GM12878 (cell line): ENCODE results near the gene CTBP1. TPM values are rescaled to one million over a fixed set of nuclear protein-coding genes. Genes with fewer than 3 reads are reported as not detected.

Source experiments
- ATAC-seq: fragments of 200-7000 bp; cut with Tn5 transposase; 3 replicates; pipeline ENCODE4 v1.9.1; 2020; ENCODE audit warnings: mild to moderate bottlenecking, moderate library complexity
- BruUV-seq: library from RNA; stranded (reverse); fragments of 400-500 nt; replicated peaks from 2 replicates; lab custom pipeline; 2021; lab: Mats Ljungman, UMichigan
- CTCF ChIA-PET: fragments of 300-600 bp; sonication (Branson Sonifier 250); formaldehyde crosslinking; extraction: SDS; loops from one replicate; lab custom pipeline; 2021; ENCODE audit warnings: inconsistent platforms; lab: Yijun Ruan, JAX
- POLR2A ChIA-PET: fragments of 350-600 bp; formaldehyde crosslinking; extraction: SDS; loops from one replicate; lab custom pipeline; 2021; ENCODE audit warnings: inconsistent platforms; lab: Charles Lee
- RAD21 ChIA-PET: fragments of 300-600 bp; sonication (Branson Sonifier 250); formaldehyde crosslinking; loops from one replicate; lab custom pipeline; 2023; ENCODE audit warnings: antibody characterized with exemption; ENCODE audit not compliant: unreplicated experiment; lab: Charles Lee
- SMC1A ChIA-PET: fragments of 300-600 bp; sonication (Branson Sonifier 250); formaldehyde crosslinking; loops from one replicate; lab custom pipeline; 2023; ENCODE audit not compliant: unreplicated experiment, uncharacterized antibody; lab: Charles Lee
- DNase-seq: peaks from one replicate; pipeline ENCODE4 v3.0.0-alpha.2; 2011; ENCODE audit warnings: low read depth, low spot score
- FAIRE-seq: peaks from 3 replicates; lab custom pipeline; 2011; peaks lifted over from hg19 to GRCh38; lab: Jason Lieb, UNC
- H2AFZ ChIP-seq: 2 replicates; pipeline ENCODE4 v1.6.0; 2011; ENCODE audit warnings: low read depth, low read length, control low read depth; ENCODE audit not compliant: control insufficient read depth
- H3K27ac ChIP-seq: 2 replicates; pipeline ENCODE4 v1.5.1; 2011; ENCODE audit warnings: control low read depth; ENCODE audit not compliant: control insufficient read depth, insufficient read depth
- H3K27me3 ChIP-seq, 2 experiments: replicated peaks in 1 of 2; 2 replicates each; pipeline versions ENCODE4 v1.6.0 to v1.6.1; 2011; ENCODE audit warnings: low read length in 1 of 2; ENCODE audit not compliant: control insufficient read depth in 2 of 2, insufficient read depth in 2 of 2
- H3K36me3 ChIP-seq, 2 experiments: 2 replicates each; pipeline ENCODE4 v1.5.1; 2011; ENCODE audit warnings: low read length in 1 of 2; ENCODE audit not compliant: control insufficient read depth in 2 of 2, insufficient read depth in 2 of 2
- H3K4me1 ChIP-seq: 2 replicates; pipeline ENCODE4 v1.6.1; 2011; ENCODE audit warnings: mild to moderate bottlenecking, low read length, moderate library complexity, mixed read lengths; ENCODE audit not compliant: control insufficient read depth, insufficient read depth
- H3K4me2 ChIP-seq: 2 replicates; pipeline ENCODE4 v1.6.0; 2011; ENCODE audit warnings: control low read depth; ENCODE audit not compliant: control insufficient read depth, insufficient read depth
- H3K4me3 ChIP-seq: fragments of 200-600 bp; sonication (generic); 2 replicates; pipeline ENCODE4 v1.5.1; 2016
- H3K79me2 ChIP-seq: 2 replicates; pipeline ENCODE4 v1.6.0; 2011; ENCODE audit warnings: low read length; ENCODE audit not compliant: control insufficient read depth, insufficient read depth
- H3K9ac ChIP-seq: 2 replicates; pipeline ENCODE4 v1.8.0; 2011; ENCODE audit warnings: low read length, control low read depth, mixed read lengths; ENCODE audit not compliant: control insufficient read depth, insufficient read depth
- H3K9me3 ChIP-seq: replicated peaks from 3 replicates; pipeline ENCODE4 v1.5.1; 2011; ENCODE audit warnings: mild to moderate bottlenecking, low read length; ENCODE audit not compliant: control insufficient read depth, insufficient read depth
- H4K20me1 ChIP-seq: 2 replicates; pipeline ENCODE4 v1.6.0; 2011; ENCODE audit not compliant: control insufficient read depth, insufficient read depth
- RAD21 ChIP-seq: IDR thresholded peaks from 2 replicates; pipeline ENCODE4 v1.6.1; 2011; ENCODE audit warnings: mild to moderate bottlenecking, low read depth, low read length, moderate library complexity; ENCODE audit not compliant: insufficient read depth
- WGBS: methylation state at CpG from one replicate; pipeline ENCODE4 v1.1.6; 2016; ENCODE audit warnings: low lambda C conversion rate; ENCODE audit not compliant: insufficient replicate concordance, insufficient coverage; ENCODE audit errors: missing lambda C conversion rate; 5-methylcytosine and 5-hydroxymethylcytosine counted together
- in situ Hi-C: fragments of 300-500 bp; cut with MboI; formaldehyde crosslinking; loops from 9 replicates; pipeline ENCODE4 v1.14.3; 2018; ENCODE audit warnings: mixed read lengths
- intact Hi-C: fragments of 100-400 bp; cut with micrococcal nuclease; formaldehyde crosslinking; loops from one replicate; pipeline ENCODE4 v1.14.2; 2022; ENCODE audit not compliant: unreplicated experiment
- polyA plus RNA-seq, 11 experiments: library from polyadenylated mRNA; depleted of rRNA in 4 of 11; unstranded in 6 of 11; stranded (reverse) in 5 of 11; fragments of >200 nt; fragmentation: Nextera tagmentation in 4 of 11; fragmentation: Illumina TruSeq in 1 of 11; extraction: Ambion mirVana in 4 of 11; extraction: Trizol in 1 of 11; gene quantifications; 1 replicate in 1 of 11; 2 replicates in 10 of 11; pipeline versions ENCODE4 v1.2.1 to v1.2.3, GENCODE V29; 2011 to 2016; ENCODE audit warnings: inconsistent platforms in 2 of 11, missing spikeins in 2 of 11, low read depth in 1 of 11
- total RNA-seq, 4 experiments: library from RNA; depleted of rRNA in 3 of 4; stranded (reverse); fragments of >200 nt in 3 of 4; fragmentation: Illumina TruSeq in 1 of 4; extraction: Trizol in 1 of 4; gene quantifications; 2 replicates each; pipeline versions ENCODE4 v1.2.1 to v1.2.3, GENCODE V29; 2013 to 2021
- TF ChIP-seq, protein P1 (sequence below): IDR thresholded peaks from 2 replicates; pipeline ENCODE4 v1.6.1; 2012; ENCODE audit warnings: low read depth, low read length, improper control_type of control experiment
- TF ChIP-seq, protein P2 (sequence below), 3 experiments: IDR thresholded peaks in 2 of 3; conservative IDR thresholded peaks in 1 of 3; 2 replicates each; pipeline ENCODE4 v1.5.1; 2011; ENCODE audit warnings: low read depth in 3 of 3, low read length in 3 of 3, mild to moderate bottlenecking in 3 of 3, control low read depth in 2 of 3, moderate library complexity in 2 of 3, inconsistent platforms in 1 of 3, mixed read lengths in 1 of 3; ENCODE audit not compliant: control insufficient read depth in 2 of 3, insufficient read depth in 1 of 3; ENCODE audit errors: extremely low read depth in 1 of 3

CTBP1 gene
- total and polyA plus RNA-seq, 10 of the 15 experiments (the other 5 are each of a cell fraction or from before 2014, with no cell fraction given) = 7.4 to 182 (median 63.1) TPM

DNA sequence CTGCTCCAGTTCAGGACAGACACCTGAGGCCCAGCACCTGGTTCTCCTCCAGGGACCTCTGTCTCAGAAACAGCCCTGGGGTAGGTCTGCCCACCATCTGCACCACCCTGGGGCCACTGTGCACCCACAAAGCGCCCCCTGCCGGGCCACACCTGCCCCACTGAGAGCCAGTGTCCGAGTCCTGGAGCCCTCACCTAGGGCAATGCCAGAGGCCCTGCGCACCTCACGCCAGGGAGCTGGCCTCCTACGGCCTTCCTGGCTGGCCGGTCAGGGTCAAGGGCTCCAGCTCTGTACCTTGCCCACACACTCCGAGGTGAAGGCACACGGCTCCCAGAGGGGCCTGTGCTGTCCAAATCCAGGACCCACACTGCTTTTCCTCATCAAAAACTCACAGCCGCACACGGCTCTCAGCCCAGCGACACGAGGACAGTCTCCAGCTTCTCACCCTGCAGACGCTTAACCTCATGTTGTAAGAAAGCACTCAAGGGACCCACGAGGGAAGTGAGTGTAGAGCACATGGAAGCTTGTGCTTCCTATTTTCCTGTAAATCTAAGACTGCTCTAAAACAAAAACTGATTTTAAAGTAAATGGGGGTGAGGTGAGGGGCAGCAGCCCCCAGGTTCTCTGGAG is 5.4 kb downstream of the CTBP1 start:
- SMC1A ChIA-PET = interaction anchor here (1.0 kb wide), 1 partner anchor 103 kb away, joined by 5 read pairs; the partner anchor contains the start of gene UVSSA
- peak; percentile 18; the same call in 1 of the 2 replicates for TF ChIP-seq RAD21
- TF ChIP-seq, protein P1, sequence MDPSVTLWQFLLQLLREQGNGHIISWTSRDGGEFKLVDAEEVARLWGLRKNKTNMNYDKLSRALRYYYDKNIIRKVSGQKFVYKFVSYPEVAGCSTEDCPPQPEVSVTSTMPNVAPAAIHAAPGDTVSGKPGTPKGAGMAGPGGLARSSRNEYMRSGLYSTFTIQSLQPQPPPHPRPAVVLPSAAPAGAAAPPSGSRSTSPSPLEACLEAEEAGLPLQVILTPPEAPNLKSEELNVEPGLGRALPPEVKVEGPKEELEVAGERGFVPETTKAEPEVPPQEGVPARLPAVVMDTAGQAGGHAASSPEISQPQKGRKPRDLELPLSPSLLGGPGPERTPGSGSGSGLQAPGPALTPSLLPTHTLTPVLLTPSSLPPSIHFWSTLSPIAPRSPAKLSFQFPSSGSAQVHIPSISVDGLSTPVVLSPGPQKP = no peak
- TF ChIP-seq, protein P2, sequence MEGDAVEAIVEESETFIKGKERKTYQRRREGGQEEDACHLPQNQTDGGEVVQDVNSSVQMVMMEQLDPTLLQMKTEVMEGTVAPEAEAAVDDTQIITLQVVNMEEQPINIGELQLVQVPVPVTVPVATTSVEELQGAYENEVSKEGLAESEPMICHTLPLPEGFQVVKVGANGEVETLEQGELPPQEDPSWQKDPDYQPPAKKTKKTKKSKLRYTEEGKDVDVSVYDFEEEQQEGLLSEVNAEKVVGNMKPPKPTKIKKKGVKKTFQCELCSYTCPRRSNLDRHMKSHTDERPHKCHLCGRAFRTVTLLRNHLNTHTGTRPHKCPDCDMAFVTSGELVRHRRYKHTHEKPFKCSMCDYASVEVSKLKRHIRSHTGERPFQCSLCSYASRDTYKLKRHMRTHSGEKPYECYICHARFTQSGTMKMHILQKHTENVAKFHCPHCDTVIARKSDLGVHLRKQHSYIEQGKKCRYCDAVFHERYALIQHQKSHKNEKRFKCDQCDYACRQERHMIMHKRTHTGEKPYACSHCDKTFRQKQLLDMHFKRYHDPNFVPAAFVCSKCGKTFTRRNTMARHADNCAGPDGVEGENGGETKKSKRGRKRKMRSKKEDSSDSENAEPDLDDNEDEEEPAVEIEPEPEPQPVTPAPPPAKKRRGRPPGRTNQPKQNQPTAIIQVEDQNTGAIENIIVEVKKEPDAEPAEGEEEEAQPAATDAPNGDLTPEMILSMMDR (IDR thresholded peaks at IDR 0.05 in 2 of 3, conservative IDR thresholded peaks at IDR 0.05 in 1 of 3; ENCODE audit: control insufficient read depth in 2 of 3, extremely low read depth in 1 of 3, insufficient read depth in 1 of 3, low read depth in 3 of 3, low read length in 3 of 3) = 0 out of 6 replicates have a peak, but pooled peaks of 1 of the 3 experiments have one; percentile 6
- H3K4me1 ChIP-seq = peaks cover 14% of the 10 kb centered on the region
- H3K4me2 ChIP-seq = no peak overlapping the region
- in situ Hi-C loops (no loop called here), intact Hi-C loops (no loop called here)
- FAIRE-seq = no peak
- H4K20me1 ChIP-seq = peaks cover 7% of the 10 kb centered on the region; the same call in 1 of the 2 replicates
- no peak overlapping the region for H2AFZ ChIP-seq
- DNase-seq = no peak
- WGBS = 84% methylated on average over 15 of the region's 15 CpGs
- H3K36me3 ChIP-seq = peaks cover 4 to 26% of the 10 kb centered on the region in 2 experiments; a peak in 3 of 4 replicates
- POLR2A ChIA-PET = interaction anchor here (0.6 to 1.0 kb wide), 2 partner anchors 58 to 104 kb away, joined by 3 to 5 read pairs; no protein-coding TSS in a partner anchor
- H3K4me3 ChIP-seq = no peak overlapping the region
- RAD21 ChIA-PET = interaction anchor here (1.4 kb wide), 1 partner anchor 28 kb away, joined by 3 read pairs; no protein-coding TSS in a partner anchor
- CTCF ChIA-PET = no interaction called here
- ATAC-seq = no peak
- BruUV-seq = no TSS peak
- no peak overlapping the region for H3K27ac ChIP-seq
- H3K9ac ChIP-seq = no peak overlapping the region
- H3K27me3 ChIP-seq = no peaks in the 10 kb centered on the region
- H3K79me2 ChIP-seq = peaks cover 68% of the 10 kb centered on the region
- no peaks in the 10 kb centered on the region for H3K9me3 ChIP-seq
